ENCODE results near the gene RAPGEF4.

RAPGEF4 gene

DNA sequence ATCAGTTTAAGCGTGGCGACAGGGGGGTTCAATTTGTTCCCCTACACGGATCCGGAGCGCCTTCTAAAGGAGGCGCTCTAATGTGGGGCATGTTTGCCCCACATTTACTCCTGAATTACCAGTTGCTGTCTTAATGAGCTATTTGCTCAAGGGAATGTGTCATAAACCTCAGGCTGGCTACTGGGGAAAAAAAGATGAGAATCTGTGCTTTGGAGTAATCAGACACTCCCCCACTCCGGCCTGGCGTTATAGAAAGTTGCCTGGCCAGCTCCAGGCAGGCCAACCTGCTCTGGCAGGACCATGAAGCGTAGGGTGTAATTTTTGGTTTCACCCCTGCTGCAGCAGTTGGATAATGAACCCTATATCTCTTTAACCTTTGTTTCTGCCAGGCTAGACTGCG, 309.0 kb downstream of the RAPGEF4 start:
- no peaks in the 10 kb centered on the region for H3K4me1 ChIP-seq (ENCODE audit: control insufficient read depth in 1 of 2, insufficient read depth in 1 of 2, low read depth in 1 of 2, low read length in 1 of 2)
- H3K4me3 ChIP-seq (ENCODE audit: low read depth in 1 of 2, low read length in 1 of 2): no peak overlapping the region
- H3K27ac ChIP-seq: no peak overlapping the region
- H3K27me3 ChIP-seq: no peaks in the 10 kb centered on the region
- TF ChIP-seq, protein P1, sequence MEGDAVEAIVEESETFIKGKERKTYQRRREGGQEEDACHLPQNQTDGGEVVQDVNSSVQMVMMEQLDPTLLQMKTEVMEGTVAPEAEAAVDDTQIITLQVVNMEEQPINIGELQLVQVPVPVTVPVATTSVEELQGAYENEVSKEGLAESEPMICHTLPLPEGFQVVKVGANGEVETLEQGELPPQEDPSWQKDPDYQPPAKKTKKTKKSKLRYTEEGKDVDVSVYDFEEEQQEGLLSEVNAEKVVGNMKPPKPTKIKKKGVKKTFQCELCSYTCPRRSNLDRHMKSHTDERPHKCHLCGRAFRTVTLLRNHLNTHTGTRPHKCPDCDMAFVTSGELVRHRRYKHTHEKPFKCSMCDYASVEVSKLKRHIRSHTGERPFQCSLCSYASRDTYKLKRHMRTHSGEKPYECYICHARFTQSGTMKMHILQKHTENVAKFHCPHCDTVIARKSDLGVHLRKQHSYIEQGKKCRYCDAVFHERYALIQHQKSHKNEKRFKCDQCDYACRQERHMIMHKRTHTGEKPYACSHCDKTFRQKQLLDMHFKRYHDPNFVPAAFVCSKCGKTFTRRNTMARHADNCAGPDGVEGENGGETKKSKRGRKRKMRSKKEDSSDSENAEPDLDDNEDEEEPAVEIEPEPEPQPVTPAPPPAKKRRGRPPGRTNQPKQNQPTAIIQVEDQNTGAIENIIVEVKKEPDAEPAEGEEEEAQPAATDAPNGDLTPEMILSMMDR (IDR thresholded peaks at IDR 0.05): no peak
- no peaks in the 10 kb centered on the region for H3K9me3 ChIP-seq
- H3K36me3 ChIP-seq: no peaks in the 10 kb centered on the region

- TF ChIP-seq, protein P1 (IDR thresholded peaks at IDR 0.05): no peak
- H3K4me1 ChIP-seq (ENCODE audit: control insufficient read depth in 1 of 2, insufficient read depth in 1 of 2, low read depth in 1 of 2, low read length in 1 of 2): no peaks in the 10 kb centered on the region
- no peaks in the 10 kb centered on the region for H3K36me3 ChIP-seq
- no peaks in the 10 kb centered on the region for H3K27me3 ChIP-seq
- no peaks in the 10 kb centered on the region for H3K9me3 ChIP-seq
- no peak overlapping the region for H3K27ac ChIP-seq
- H3K4me3 ChIP-seq (ENCODE audit: low read depth in 1 of 2, low read length in 1 of 2): no peak overlapping the region
These were observed 309.5 kb downstream of the RAPGEF4 start for GRCh38 chr2:173045181-173045580.

DNA sequence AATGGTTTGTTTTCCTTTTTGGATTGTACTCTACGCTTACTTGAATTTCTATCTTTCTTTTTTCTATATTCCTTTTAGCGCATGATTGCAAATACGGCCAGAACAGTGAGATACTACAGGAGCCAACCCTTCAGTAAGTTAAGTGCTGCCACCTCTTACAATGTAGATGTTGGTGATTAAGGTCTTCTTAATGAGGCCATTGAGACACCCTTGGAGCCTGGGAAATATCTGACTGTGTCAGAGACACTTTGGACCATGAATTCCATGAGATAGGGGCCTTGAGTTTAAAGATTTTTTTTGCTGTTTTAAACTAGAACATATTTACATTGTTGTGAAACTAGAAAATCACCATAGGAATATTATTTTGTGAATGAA, 312.9 kb downstream of the RAPGEF4 start:
- Histone ChIP-seq H3K4me3 (ENCODE audit: low read depth in 1 of 2, low read length in 1 of 2) (no peak overlapping the region), H3K27me3 (no peaks in the 10 kb centered on the region), H3K27ac (no peak overlapping the region), H3K36me3 (no peaks in the 10 kb centered on the region), H3K9me3 (no peaks in the 10 kb centered on the region), H3K4me1 (ENCODE audit: control insufficient read depth in 1 of 2, insufficient read depth in 1 of 2, low read depth in 1 of 2, low read length in 1 of 2) (peaks cover 7% of the 10 kb centered on the region in 2 experiments)
- TF ChIP-seq, protein P1 (IDR thresholded peaks at IDR 0.05): no peak

GRCh38 chr2:173048897-173049661, 313.4 kb downstream of the RAPGEF4 start:
- H3K27ac ChIP-seq: no peak overlapping the region
- H3K4me1 ChIP-seq (ENCODE audit: control insufficient read depth in 1 of 2, insufficient read depth in 1 of 2, low read depth in 1 of 2, low read length in 1 of 2): peaks cover 7% of the 10 kb centered on the region in 2 experiments
- no peak overlapping the region for H3K4me3 ChIP-seq (ENCODE audit: low read depth in 1 of 2, low read length in 1 of 2)
- no peaks in the 10 kb centered on the region for H3K9me3 ChIP-seq
- TF ChIP-seq, protein P1 (IDR thresholded peaks at IDR 0.05): no peak
- no peaks in the 10 kb centered on the region for H3K36me3 ChIP-seq
- no peaks in the 10 kb centered on the region for H3K27me3 ChIP-seq

GRCh38 chr2:173049831-173050230, 314.2 kb downstream of the RAPGEF4 start:
- Histone ChIP-seq H3K9me3 (no peaks in the 10 kb centered on the region), H3K4me1 (ENCODE audit: control insufficient read depth in 1 of 2, insufficient read depth in 1 of 2, low read depth in 1 of 2, low read length in 1 of 2) (peaks cover 7% of the 10 kb centered on the region in 2 experiments), H3K27ac (no peak overlapping the region), H3K4me3 (ENCODE audit: low read depth in 1 of 2, low read length in 1 of 2) (no peak overlapping the region), H3K36me3 (no peaks in the 10 kb centered on the region), H3K27me3 (no peaks in the 10 kb centered on the region)
- TF ChIP-seq, protein P1 (IDR thresholded peaks at IDR 0.05): no peak
